Measurements from ENCODE around the gene SMC2.

Gene SMC2

GRCh38 chr9:104173067-104173466, 79.0 kb downstream of the SMC2 start:
- H3K4me3 Mint-ChIP-seq = no peak overlapping the region
- H3K36me3 Mint-ChIP-seq = no peaks in the 10 kb centered on the region
- peaks cover 7% of the 10 kb centered on the region for H3K9me3 Mint-ChIP-seq
- H3K27me3 Mint-ChIP-seq = no peaks in the 10 kb centered on the region
- H3K4me1 Mint-ChIP-seq = no peaks in the 10 kb centered on the region
- H3K27ac Mint-ChIP-seq = no peak overlapping the region

GRCh38 chr9:104177003-104177611, 83.0 kb downstream of the SMC2 start:
- Mint-ChIP-seq H3K4me3 (no peak overlapping the region), H3K27ac (no peak overlapping the region), H3K27me3 (no peaks in the 10 kb centered on the region), H3K9me3 (no peaks in the 10 kb centered on the region), H3K36me3 (no peaks in the 10 kb centered on the region), H3K4me1 (no peaks in the 10 kb centered on the region)

- Mint-ChIP-seq H3K4me1 (no peaks in the 10 kb centered on the region), H3K36me3 (no peaks in the 10 kb centered on the region), H3K27me3 (no peaks in the 10 kb centered on the region), H3K27ac (no peak overlapping the region), H3K4me3 (no peak overlapping the region), H3K9me3 (no peaks in the 10 kb centered on the region)
These were observed 83.6 kb downstream of the SMC2 start for GRCh38 chr9:104177676-104178075.
